Activated CD8-positive, alpha-beta T cell treated with anti-CD3 and anti-CD28 coated beads for 36 hours (primary cell): Measurements from ENCODE around the gene KCND3. TPM values are rescaled to one million over a fixed set of nuclear protein-coding genes. Genes with fewer than 3 reads are reported as not detected.

Experiments used
- ATAC-seq: fragments of 200-7000 bp; cut with Tn5 transposase; one replicate; pipeline ENCODE4 v1.10.0; 2021; ENCODE audit warnings: mild to moderate bottlenecking, moderate library complexity
- CTCF ChIA-PET: fragments of 350-600 bp; sonication (Branson Sonifier 250); formaldehyde crosslinking; loops from one replicate; lab custom pipeline; 2021; ENCODE audit warnings: antibody characterized with exemption; lab: Charles Lee
- POLR2A ChIA-PET: fragments of 350-600 bp; sonication (Branson Sonifier 250); formaldehyde crosslinking; loops from one replicate; lab custom pipeline; 2021; ENCODE audit warnings: antibody characterized with exemption; lab: Charles Lee
- DNase-seq: peaks from one replicate; pipeline ENCODE4 v3.0.0-alpha.2; 2020
- H3K27ac Mint-ChIP-seq: one replicate; pipeline ENCODE4 v1.8.0; 2021; ENCODE audit warnings: mild to moderate bottlenecking, mixed read lengths
- H3K27me3 Mint-ChIP-seq: one replicate; pipeline ENCODE4 v1.8.0; 2021; ENCODE audit warnings: mixed read lengths
- H3K36me3 Mint-ChIP-seq: one replicate; pipeline ENCODE4 v1.8.0; 2021; ENCODE audit warnings: low read depth, mixed read lengths
- H3K4me1 Mint-ChIP-seq: one replicate; pipeline ENCODE4 v1.8.0; 2021; ENCODE audit warnings: low read depth, mixed read lengths
- H3K4me3 Mint-ChIP-seq: one replicate; pipeline ENCODE4 v1.8.0; 2021; ENCODE audit warnings: mild to moderate bottlenecking, moderate library complexity, mixed read lengths
- H3K9me3 Mint-ChIP-seq: one replicate; pipeline ENCODE4 v1.8.0; 2021; ENCODE audit warnings: mixed read lengths
- intact Hi-C: fragments of 100-400 bp; cut with micrococcal nuclease; formaldehyde crosslinking; loops from one replicate; pipeline ENCODE4 v1.10.0; 2022
- total RNA-seq, 2 experiments: library from RNA; stranded (reverse); gene quantifications; one replicate each; pipeline ENCODE4 v1.2.3, GENCODE V29; 2021
- TF ChIP-seq, protein P1 (sequence below): fragments of 200-600 bp; IDR thresholded peaks from one replicate; pipeline ENCODE4 v1.8.0; 2022; ENCODE audit warnings: antibody characterized with exemption, mild to moderate bottlenecking

The KCND3 gene
- total RNA-seq, 2 experiments from 2014 or later, result not detected

- no peak overlapping the region for H3K27ac Mint-ChIP-seq
- ChIA-PET CTCF (interaction anchor here (0.7 to 5.1 kb wide), 6 partner anchors 11 to 229 kb away, joined by 3 to 47 read pairs (median 6); no protein-coding TSS in a partner anchor), POLR2A (interaction anchor here (0.7 to 2.5 kb wide), 3 partner anchors 18 to 26 kb away, joined by 3 to 8 read pairs (median 6); no protein-coding TSS in a partner anchor)
- H3K9me3 Mint-ChIP-seq, result no peaks in the 10 kb centered on the region
- ATAC-seq, result no peak
- intact Hi-C loops, result no loop called here
- no peak for DNase-seq
- H3K4me1 Mint-ChIP-seq, result peaks cover 13% of the 10 kb centered on the region
- H3K27me3 Mint-ChIP-seq, result peaks cover 25% of the 10 kb centered on the region
- TF ChIP-seq, protein P1, sequence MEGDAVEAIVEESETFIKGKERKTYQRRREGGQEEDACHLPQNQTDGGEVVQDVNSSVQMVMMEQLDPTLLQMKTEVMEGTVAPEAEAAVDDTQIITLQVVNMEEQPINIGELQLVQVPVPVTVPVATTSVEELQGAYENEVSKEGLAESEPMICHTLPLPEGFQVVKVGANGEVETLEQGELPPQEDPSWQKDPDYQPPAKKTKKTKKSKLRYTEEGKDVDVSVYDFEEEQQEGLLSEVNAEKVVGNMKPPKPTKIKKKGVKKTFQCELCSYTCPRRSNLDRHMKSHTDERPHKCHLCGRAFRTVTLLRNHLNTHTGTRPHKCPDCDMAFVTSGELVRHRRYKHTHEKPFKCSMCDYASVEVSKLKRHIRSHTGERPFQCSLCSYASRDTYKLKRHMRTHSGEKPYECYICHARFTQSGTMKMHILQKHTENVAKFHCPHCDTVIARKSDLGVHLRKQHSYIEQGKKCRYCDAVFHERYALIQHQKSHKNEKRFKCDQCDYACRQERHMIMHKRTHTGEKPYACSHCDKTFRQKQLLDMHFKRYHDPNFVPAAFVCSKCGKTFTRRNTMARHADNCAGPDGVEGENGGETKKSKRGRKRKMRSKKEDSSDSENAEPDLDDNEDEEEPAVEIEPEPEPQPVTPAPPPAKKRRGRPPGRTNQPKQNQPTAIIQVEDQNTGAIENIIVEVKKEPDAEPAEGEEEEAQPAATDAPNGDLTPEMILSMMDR, result no peak
- no peaks in the 10 kb centered on the region for H3K36me3 Mint-ChIP-seq
- no peak overlapping the region for H3K4me3 Mint-ChIP-seq
These were observed 252.8 kb downstream of the KCND3 start for GRCh38 chr1:111736548-111737215.

DNA sequence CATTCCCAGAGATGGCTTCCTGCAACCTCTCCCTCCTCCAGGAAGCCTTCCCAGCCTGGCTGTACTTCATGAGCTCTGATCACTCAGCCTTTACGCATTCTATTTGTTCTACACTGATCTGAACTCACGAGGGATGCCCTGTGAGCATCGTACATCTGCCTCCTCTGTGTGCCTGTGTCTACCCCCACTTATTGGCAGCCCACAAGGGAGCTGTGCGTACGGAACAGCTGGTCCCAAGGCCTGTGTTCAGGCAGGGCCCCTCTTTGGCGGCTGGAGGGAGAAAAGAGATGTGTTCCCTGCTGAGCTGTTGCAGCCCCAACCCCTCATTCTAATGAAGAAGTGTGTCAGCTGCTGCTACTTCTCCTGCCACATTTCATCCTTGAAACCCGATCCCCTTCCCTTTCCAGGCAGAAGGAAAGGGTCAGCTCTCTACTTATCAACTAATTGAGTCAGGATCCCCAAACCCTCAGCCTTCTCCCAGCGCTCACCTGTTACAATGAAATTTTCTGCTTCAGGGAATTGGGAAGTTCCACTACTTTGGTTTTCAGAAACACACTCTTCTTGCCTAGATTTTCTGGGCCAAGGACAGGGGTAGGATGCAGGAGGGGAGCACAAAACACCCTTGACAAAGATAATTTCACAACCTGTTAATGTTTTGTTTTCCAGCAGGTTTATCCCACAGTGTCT is 253.5 kb downstream of the KCND3 start:
- no peak overlapping the region for H3K27ac Mint-ChIP-seq
- peaks cover 19% of the 10 kb centered on the region for H3K27me3 Mint-ChIP-seq
- DNase-seq (no peak), ATAC-seq (no peak)
- peaks cover 13% of the 10 kb centered on the region for H3K4me1 Mint-ChIP-seq
- CTCF ChIA-PET, result interaction anchor here (1.1 to 5.1 kb wide), 5 partner anchors 11 to 228 kb away, joined by 3 to 47 read pairs (median 6); no protein-coding TSS in a partner anchor
- H3K4me3 Mint-ChIP-seq, result no peak overlapping the region
- POLR2A ChIA-PET, result interaction anchor here (1.8 kb wide), 1 partner anchor 19 kb away, joined by 6 read pairs; no protein-coding TSS in a partner anchor
- H3K9me3 Mint-ChIP-seq, result no peaks in the 10 kb centered on the region
- intact Hi-C loops, result no loop called here
- TF ChIP-seq, protein P1, result no peak
- no peaks in the 10 kb centered on the region for H3K36me3 Mint-ChIP-seq

DNA sequence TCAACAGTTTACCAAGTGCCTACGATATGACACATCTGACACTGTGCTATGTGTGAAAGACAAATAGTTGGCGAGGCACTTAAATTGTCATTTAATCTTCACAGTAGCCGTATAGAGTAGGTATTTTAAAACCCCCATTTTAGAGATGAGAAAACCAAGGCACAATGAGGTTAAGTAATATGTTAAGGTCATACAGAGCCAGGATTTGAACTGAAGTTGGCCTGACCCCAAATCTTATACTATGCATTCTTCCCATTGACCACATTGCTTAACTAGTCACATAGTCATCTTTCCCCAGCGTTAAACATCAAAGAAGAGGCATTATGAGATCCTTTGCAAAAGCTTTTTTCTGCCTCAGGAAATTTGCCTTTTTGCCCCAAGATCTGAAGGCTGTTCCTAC is 254.1 kb downstream of the KCND3 start:
- peaks cover 14% of the 10 kb centered on the region for H3K27me3 Mint-ChIP-seq
- H3K4me3 Mint-ChIP-seq, result no peak overlapping the region
- CTCF ChIA-PET, result interaction anchor here (1.1 to 5.3 kb wide), 8 partner anchors 12 to 228 kb away, joined by 3 to 47 read pairs (median 8); no protein-coding TSS in a partner anchor
- H3K27ac Mint-ChIP-seq, result no peak overlapping the region
- peaks cover 13% of the 10 kb centered on the region for H3K4me1 Mint-ChIP-seq
- ATAC-seq (no peak), DNase-seq (no peak)
- H3K36me3 Mint-ChIP-seq, result no peaks in the 10 kb centered on the region
- H3K9me3 Mint-ChIP-seq, result no peaks in the 10 kb centered on the region
- intact Hi-C loops, result no loop called here
- POLR2A ChIA-PET, result interaction anchor here (1.8 kb wide), 1 partner anchor 20 kb away, joined by 6 read pairs; no protein-coding TSS in a partner anchor
- TF ChIP-seq, protein P1, result no peak

- Mint-ChIP-seq H3K27ac (no peak overlapping the region), H3K4me3 (no peak overlapping the region), H3K9me3 (no peaks in the 10 kb centered on the region), H3K36me3 (no peaks in the 10 kb centered on the region), H3K27me3 (peaks cover 14% of the 10 kb centered on the region), H3K4me1 (peaks cover 12% of the 10 kb centered on the region)
- DNase-seq (no peak), ATAC-seq (no peak)
- CTCF ChIA-PET, result interaction anchor here (1.1 to 5.3 kb wide), 5 partner anchors 13 to 227 kb away, joined by 3 to 31 read pairs (median 6); no protein-coding TSS in a partner anchor
- intact Hi-C loops, result no loop called here
- POLR2A ChIA-PET, result interaction anchor here (0.9 kb wide), 1 partner anchor 17 kb away, joined by 3 read pairs; no protein-coding TSS in a partner anchor
- TF ChIP-seq, protein P1, result no peak
These were observed 254.6 kb downstream of the KCND3 start for GRCh38 chr1:111734856-111735255.
